HG03097 (cell line): ENCODE measurements around the gene PCDHB9.
"Not testable (repeated sequence)": the region's sequence is repeated elsewhere in the genome, so short reads cannot be mapped to it uniquely, and the experiment has no call there.

Source experiments
- ATAC-seq: cut with Tn5 transposase; IDR thresholded peaks from one replicate; pipeline ENCODE4 v1.9.1; 2021; ENCODE audit not compliant: unreplicated experiment, low FRiP score

PCDHB9 gene

DNA sequence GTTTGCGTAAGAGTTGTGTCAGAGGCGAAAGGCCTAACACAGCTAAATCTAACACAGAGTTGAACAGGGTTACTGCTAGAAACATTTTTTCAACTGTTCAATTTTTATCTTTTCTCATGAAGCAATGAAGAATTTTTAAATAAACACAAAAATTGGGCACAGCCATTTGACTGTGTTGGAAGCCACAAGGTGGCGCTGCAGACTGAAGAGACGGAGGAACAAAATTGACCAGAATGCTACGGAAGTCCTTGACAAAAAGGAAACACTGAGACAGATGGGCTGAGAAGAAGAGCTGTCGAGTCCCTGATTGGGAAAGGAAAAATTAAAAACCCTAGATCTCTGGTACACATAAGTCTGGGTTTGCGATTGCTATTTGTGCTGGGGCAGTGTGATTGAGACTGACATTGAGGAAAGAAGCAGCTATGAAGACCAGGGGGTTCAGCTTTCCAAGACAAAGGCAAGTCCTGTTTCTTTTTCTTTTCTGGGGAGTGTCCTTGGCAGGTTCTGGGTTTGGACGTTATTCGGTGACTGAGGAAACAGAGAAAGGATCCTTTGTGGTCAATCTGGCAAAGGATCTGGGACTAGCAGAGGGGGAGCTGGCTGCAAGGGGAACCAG lies at the start of gene PCDHB9:
Gene PCDHB9, plus strand, starts transcription at position 265 of the 616 bp plus-strand sequence. Its CDS starts 158 bp downstream, at position 423.
- ATAC-seq: no peak

DNA sequence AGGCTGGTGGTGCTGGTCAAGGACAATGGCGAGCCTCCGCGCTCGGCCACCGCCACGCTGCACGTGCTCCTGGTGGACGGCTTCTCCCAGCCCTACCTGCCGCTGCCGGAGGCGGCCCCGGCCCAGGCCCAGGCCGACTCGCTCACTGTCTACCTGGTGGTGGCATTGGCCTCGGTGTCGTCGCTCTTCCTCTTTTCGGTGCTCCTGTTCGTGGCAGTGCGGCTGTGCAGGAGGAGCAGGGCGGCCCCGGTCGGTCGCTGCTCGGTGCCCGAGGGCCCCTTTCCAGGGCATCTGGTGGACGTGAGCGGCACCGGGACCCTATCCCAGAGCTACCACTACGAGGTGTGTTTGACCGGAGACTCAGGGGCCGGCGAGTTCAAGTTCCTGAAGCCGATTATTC lies 49.6 kb upstream of the PCDHB9 start:
- not testable (repeated sequence) for ATAC-seq

GRCh38 chr5:141149812-141150211 lies 37.1 kb upstream of the PCDHB9 start, which contains the start of gene PCDHB6:
TSS of gene PCDHB6 (plus strand) at chr5:141150057. CDS start at chr5:141150258, 201 bp downstream.
- no peak for ATAC-seq

- ATAC-seq: no peak
These were observed 36.6 kb upstream of the PCDHB9 start for GRCh38 chr5:141150224-141150992.

DNA sequence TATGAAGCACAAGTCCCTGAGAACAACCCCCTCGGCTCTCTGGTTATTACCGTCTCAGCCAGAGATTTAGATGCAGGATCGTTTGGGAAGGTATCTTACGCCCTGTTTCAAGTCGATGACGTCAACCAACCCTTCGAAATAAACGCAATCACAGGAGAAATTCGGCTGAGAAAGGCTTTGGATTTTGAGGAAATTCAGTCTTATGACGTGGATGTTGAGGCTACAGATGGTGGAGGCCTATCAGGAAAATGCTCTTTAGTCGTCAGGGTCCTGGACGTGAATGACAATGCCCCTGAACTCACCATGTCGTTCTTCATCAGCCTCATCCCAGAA lies 36.0 kb upstream of the PCDHB9 start:
- no peak for ATAC-seq

DNA sequence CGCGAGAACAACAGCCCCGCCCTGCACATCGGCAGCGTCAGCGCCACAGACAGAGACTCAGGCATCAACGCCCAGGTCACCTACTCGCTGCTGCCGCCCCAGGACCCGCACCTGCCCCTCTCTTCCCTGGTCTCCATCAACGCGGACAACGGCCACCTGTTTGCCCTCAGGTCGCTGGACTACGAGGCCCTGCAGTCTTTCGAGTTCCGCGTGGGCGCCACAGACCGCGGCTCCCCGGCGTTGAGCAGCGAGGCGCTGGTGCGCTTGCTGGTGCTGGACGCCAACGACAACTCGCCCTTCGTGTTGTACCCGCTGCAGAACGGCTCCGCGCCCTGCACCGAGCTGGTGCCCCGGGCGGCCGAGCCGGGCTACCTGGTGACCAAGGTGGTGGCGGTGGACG lies 35.3 kb upstream of the PCDHB9 start:
- not testable (repeated sequence) for ATAC-seq

DNA sequence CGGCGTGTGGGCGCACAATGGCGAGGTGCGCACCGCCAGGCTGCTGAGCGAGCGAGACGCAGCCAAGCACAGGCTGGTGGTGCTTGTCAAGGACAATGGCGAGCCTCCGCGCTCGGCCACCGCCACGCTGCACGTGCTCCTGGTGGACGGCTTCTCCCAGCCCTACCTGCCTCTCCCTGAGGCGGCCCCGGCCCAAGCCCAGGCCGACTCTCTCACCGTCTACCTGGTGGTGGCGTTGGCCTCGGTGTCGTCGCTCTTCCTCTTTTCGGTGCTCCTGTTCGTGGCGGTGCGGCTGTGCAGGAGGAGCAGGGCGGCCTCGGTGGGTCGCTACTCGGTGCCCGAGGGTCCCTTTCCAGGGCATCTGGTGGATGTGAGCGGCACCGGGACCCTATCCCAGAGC lies 34.9 kb upstream of the PCDHB9 start:
- not testable (repeated sequence) for ATAC-seq

- ATAC-seq: no peak
These were observed 31.2 kb upstream of the PCDHB9 start for GRCh38 chr5:141155540-141156374.

- ATAC-seq: not testable (repeated sequence)
These were observed 29.6 kb upstream of the PCDHB9 start for GRCh38 chr5:141157356-141157755.

GRCh38 chr5:141157901-141158300 lies 29.1 kb upstream of the PCDHB9 start:
- not testable (repeated sequence) for ATAC-seq

- no peak for ATAC-seq
These were observed 14.4 kb upstream of the PCDHB9 start, which contains the start of gene PCDHB7 for GRCh38 chr5:141172381-141173204. TSS of gene PCDHB7 (plus strand) at chr5:141172644. CDS start at chr5:141172836, 192 bp downstream.

DNA sequence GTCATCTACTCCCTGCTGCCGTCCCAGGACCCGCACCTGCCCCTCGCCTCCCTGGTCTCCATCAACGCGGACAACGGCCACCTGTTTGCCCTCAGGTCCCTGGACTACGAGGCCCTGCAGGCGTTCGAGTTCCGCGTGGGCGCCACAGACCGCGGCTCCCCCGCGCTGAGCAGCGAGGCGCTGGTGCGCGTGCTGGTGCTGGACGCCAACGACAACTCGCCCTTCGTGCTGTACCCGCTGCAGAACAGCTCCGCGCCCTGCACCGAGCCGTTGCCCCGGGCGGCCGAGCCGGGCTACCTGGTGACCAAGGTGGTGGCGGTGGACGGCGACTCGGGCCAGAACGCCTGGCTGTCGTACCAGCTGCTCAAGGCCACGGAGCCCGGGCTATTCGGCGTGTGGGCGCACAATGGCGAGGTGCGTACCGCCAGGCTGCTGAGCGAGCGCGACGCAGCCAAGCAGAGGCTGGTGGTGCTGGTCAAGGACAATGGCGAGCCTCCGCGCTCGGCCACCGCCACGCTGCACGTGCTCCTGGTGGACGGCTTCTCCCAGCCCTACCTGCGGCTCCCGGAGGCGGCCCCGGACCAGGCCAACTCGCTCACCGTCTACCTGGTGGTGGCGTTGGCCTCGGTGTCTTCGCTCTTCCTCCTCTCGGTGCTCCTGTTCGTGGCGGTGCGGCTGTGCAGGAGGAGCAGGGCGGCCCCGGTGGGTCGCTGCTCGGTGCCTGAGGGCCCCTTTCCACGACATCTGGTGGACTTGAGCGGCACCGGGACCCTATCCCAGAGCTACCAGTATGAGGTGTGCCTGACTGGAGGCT lies 12.5 kb upstream of the PCDHB9 start:
- not testable (repeated sequence) for ATAC-seq

GRCh38 chr5:141175933-141176332 lies 11.0 kb upstream of the PCDHB9 start:
- ATAC-seq: no peak

- ATAC-seq: not testable (repeated sequence)
These were observed 9.3 kb upstream of the PCDHB9 start, which contains the start of gene PCDHB8 for GRCh38 chr5:141177577-141178191. TSS of gene PCDHB8 (plus strand) at chr5:141177790. CDS start at chr5:141178035, 245 bp downstream.

DNA sequence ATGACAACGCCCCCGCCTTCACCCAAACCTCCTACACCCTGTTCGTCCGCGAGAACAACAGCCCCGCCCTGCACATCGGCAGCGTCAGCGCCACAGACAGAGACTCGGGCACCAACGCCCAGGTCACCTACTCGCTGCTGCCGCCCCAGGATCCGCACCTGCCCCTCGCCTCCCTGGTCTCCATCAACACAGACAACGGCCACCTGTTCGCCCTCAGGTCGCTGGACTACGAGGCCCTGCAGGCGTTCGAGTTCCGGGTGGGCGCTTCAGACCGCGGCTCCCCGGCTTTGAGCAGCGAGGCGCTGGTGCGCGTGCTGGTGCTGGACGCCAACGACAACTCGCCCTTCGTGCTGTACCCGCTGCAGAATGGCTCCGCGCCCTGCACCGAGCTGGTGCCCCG lies 7.6 kb upstream of the PCDHB9 start:
- ATAC-seq: not testable (repeated sequence)

- not testable (repeated sequence) for ATAC-seq
These were observed 7.1 kb upstream of the PCDHB9 start for GRCh38 chr5:141179876-141180275.

DNA sequence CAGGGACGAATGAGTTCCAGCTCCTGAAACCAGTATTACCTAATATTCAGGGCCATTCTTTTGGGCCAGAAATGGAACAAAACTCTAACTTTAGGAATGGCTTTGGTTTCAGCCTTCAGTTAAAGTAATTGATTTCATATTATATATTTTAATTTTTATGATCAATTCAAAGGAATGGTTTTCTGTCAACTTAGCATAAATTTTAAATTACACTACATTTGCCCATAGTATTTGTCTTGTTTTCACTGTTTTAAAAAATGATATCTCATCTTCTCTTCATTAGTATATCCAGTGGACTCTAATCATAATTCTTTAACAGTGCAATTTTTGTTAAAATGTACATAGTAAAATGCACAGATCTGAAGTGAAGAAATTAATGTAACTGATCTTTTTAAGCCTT lies 6.6 kb upstream of the PCDHB9 start:
- ATAC-seq: no peak

DNA sequence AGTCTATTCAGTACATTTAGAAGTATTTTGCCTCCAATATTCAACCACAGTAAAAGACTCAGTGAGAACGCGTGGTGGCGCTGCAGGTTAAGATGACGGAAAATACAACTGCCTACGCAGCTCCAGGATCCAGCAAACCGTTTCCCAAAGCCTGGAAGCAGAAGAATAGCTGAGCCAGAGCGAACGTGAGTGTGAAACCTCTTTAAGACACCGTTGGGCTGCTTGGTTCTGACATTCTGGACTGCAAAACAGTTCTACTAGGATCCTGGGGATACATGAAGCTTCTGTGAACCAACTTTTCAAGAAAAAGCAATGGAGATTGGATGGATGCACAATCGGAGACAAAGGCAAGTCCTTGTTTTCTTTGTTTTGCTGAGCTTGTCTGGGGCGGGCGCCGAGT lies 4.7 kb upstream of the PCDHB9 start, which contains the start of gene PCDHB16:
Gene PCDHB16, plus strand, starts transcription at position 140 of the 400 bp plus-strand sequence. Its CDS starts 173 bp downstream, at position 313.
- ATAC-seq: no peak
